Activated CD4-positive, alpha-beta T cell treated with anti-CD3 and anti-CD28 coated beads, Interleukin-2, amount 10 ng/mL, durations not matched to agents 7 days and 5 days (primary cell): Measurements from ENCODE around the gene RBP5. TPM values are rescaled to one million over a fixed set of nuclear protein-coding genes. Genes with fewer than 3 reads are reported as not detected.

Experiments used
- CTCF ChIA-PET: fragments of 350-600 bp; sonication (Branson Sonifier 250); formaldehyde crosslinking; loops from one replicate; lab custom pipeline; 2021; ENCODE audit warnings: antibody characterized with exemption; lab: Charles Lee
- POLR2A ChIA-PET: fragments of 350-600 bp; sonication (Branson Sonifier 250); formaldehyde crosslinking; loops from one replicate; lab custom pipeline; 2021; ENCODE audit warnings: antibody characterized with exemption; lab: Charles Lee
- DNase-seq: peaks from one replicate; pipeline ENCODE4 v3.0.0-alpha.2; 2020
- H3K27ac Mint-ChIP-seq: one replicate; pipeline ENCODE4 v1.8.0; 2021; ENCODE audit warnings: mild to moderate bottlenecking, moderate library complexity, mixed read lengths
- H3K27me3 Mint-ChIP-seq: one replicate; pipeline ENCODE4 v1.8.0; 2021; ENCODE audit warnings: mixed read lengths
- H3K36me3 Mint-ChIP-seq: one replicate; pipeline ENCODE4 v1.8.0; 2021; ENCODE audit warnings: low read depth, mixed read lengths
- H3K4me1 Mint-ChIP-seq: one replicate; pipeline ENCODE4 v1.8.0; 2021; ENCODE audit warnings: mixed read lengths
- H3K4me3 Mint-ChIP-seq: one replicate; pipeline ENCODE4 v1.8.0; 2021; ENCODE audit warnings: mild to moderate bottlenecking, moderate library complexity, mixed read lengths
- H3K9me3 Mint-ChIP-seq: one replicate; pipeline ENCODE4 v1.8.0; 2021; ENCODE audit warnings: mixed read lengths
- total RNA-seq, 2 experiments: library from RNA; stranded (reverse); gene quantifications; one replicate each; pipeline ENCODE4 v1.2.3, GENCODE V29; 2021

Gene RBP5
- total RNA-seq, 2 experiments from 2014 or later, result 0.42 TPM; not detected in 1

- peak within 1 kb of the TSS; percentile 89 for H3K27ac Mint-ChIP-seq
- peak; percentile 91 for DNase-seq
- peaks cover 37% of the 10 kb centered on the region for H3K4me1 Mint-ChIP-seq
- no peaks in the 10 kb centered on the region for H3K27me3 Mint-ChIP-seq
- ChIA-PET CTCF (interaction anchor here (0.6 to 1.0 kb wide), 2 partner anchors 22 to 414 kb away, joined by 3 to 4 read pairs; no protein-coding TSS in a partner anchor), POLR2A (no interaction called here)
- peak within 1 kb of the TSS; percentile 86 for H3K4me3 Mint-ChIP-seq
- H3K9me3 Mint-ChIP-seq, result no peaks in the 10 kb centered on the region
- peaks cover 35% of the 10 kb centered on the region for H3K36me3 Mint-ChIP-seq
Observed at GRCh38 chr12:7129872-7130691, 1.4 kb upstream of the RBP5 start, which contains the start of gene CLSTN3. TSS of gene CLSTN3 (plus strand) at chr12:7130371. CDS start at chr12:7130649, 278 bp downstream.

DNA sequence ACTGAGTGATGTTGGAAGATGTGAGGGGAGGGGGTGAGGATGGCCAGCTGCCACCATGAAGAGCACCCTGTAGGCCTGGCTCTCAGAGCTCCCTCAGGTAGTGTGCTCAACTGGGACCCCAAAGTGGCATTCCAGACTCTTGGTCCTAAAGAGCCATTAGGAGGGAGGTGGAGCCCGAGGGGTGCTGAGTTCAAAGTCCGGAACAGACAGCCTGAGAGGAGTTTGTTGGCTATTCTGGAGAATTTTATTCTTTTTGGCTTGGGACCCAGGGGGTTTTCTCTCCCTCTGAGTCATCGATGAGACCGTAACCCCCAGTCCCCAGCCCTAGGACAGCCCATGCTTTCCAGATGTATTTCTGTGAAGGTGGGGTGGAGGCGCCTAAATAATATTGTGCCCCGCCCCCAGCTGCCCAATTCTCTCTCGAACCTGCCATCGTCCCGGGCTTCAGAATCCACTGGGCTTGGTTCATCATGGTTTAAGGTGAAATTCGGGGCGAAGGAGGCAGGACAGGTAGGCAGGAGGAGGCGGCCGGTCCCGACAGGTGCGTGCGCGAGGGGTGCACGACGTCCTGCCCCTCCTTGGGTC is 690 bp upstream of the RBP5 start:
- ChIA-PET POLR2A (no interaction called here), CTCF (no interaction called here)
- no peak for DNase-seq
- H3K36me3 Mint-ChIP-seq, result peaks cover 29% of the 10 kb centered on the region
- H3K27me3 Mint-ChIP-seq, result no peaks in the 10 kb centered on the region
- no peaks in the 10 kb centered on the region for H3K9me3 Mint-ChIP-seq
- H3K27ac Mint-ChIP-seq, result peak overlapping the region; percentile 89
- H3K4me3 Mint-ChIP-seq, result peak overlapping the region; percentile 86
- H3K4me1 Mint-ChIP-seq, result peaks cover 37% of the 10 kb centered on the region

DNA sequence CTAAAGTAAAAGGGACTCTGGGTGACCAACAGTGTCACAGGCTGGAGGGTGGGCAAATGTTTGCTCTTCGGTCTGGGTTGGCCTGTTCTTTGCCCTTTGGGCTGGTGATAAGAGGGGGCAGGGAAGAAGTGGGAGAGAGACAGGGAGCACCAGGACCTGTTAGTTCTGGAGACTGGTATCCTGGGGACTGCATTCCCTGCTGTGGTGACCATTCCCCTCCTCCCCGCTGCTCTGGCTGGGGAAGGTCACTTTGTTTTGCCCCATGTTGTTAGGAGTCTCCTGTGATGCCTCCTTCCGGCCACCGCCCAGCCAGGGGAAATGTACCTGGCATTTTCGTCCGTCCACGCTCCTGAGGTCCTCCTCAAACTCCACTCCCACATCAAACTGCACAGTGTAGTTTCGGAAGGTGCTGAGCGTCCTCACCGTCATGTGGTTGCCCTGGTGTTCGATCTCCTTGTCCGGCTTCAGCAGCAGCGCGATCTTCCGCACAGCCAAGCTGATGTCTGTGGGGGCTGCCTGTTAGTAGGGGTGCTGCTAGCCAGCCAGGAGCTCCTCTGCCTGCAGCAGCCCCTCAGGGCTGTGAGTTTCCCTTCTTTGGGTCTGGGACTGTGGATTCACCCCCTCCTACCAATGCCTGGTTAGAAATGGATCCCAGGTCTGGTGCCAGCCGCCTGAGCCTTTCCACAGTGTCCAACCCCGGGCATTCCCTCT is 618 bp downstream of the RBP5 start:
- H3K36me3 Mint-ChIP-seq, result peaks cover 20% of the 10 kb centered on the region
- ChIA-PET CTCF (interaction anchor here (0.7 kb wide), 1 partner anchor 1020 kb away, joined by 3 read pairs; no protein-coding TSS in a partner anchor), POLR2A (no interaction called here)
- no peak for DNase-seq
- H3K4me3 Mint-ChIP-seq, result peak overlapping the region; percentile 26
- no peaks in the 10 kb centered on the region for H3K9me3 Mint-ChIP-seq
- H3K27ac Mint-ChIP-seq, result no peak overlapping the region
- peaks cover 35% of the 10 kb centered on the region for H3K4me1 Mint-ChIP-seq
- no peaks in the 10 kb centered on the region for H3K27me3 Mint-ChIP-seq

DNA sequence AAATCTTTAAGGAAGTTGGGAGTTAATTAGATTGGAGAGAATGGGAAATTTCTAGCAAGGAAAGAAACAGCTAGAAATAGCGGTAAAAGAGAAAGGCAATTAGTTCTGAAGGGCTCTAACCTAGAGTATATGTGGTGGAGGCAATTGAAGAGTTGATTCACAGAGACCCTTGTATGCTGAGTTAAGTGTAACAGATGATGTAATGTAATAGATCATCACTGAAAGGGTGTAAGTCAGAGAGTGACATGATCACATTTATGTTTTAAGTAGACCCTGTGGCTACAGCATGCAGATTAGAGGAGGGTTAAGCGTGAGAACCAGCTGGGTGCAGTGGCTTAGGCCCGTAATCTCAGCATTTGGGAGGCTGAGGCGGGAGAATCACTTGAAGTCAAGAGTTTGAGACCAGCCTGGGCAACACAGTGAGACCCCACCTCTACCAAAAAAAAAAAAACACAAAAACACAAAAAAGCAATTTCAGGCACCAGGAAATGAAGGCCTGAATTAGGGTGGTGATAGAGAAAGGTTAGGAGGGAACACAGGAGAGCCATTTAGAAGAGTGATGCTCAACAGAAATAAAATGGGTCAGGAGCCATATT is 3.0 kb downstream of the RBP5 start:
- ChIA-PET POLR2A (no interaction called here), CTCF (interaction anchor here (0.6 to 2.0 kb wide), 7 partner anchors 12 to 360 kb away, joined by 3 to 9 read pairs (median 3); no protein-coding TSS in a partner anchor)
- H3K4me1 Mint-ChIP-seq, result peaks cover 13% of the 10 kb centered on the region

DNA sequence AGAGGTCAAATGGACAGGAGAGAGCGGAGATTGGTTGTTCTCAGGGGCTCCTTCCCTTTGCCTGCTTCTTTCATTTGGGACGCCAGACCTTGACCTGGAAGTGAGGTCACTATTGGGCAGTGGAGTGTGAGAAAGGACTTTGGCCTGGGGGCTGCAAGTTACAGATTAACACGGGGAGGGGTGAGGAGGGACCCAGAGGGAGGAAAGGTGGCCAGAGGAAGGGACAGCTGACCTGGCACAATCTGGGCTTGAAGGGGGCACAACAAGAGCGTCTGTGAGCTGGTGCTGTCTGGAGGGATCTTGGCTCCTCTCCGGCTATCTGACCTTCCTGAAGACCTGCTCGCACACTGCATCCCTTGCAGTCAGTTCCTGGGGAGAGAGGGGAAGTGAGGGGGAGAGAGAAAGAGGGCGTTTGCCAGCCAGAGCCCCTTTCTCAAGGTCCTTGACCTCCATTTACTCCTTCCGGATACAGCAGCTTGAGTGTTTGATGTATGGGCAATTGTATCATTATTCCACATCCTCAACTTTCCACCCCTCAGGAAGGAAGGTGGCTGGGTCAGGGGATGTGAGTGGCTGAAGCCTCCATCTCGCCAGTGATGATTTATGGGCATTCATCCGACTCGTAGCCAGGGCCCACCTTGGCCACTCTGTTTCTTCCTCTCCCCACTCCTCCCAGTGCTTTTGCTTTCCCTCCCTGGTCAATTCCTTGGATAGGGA is 4.7 kb downstream of the RBP5 start:
- no peak overlapping the region for H3K4me3 Mint-ChIP-seq

More for the DNA sequence above, 3.0 kb downstream of the RBP5 start:
- no peak overlapping the region for H3K4me3 Mint-ChIP-seq
- no peaks in the 10 kb centered on the region for H3K27me3 Mint-ChIP-seq
- no peak for DNase-seq
- no peak overlapping the region for H3K27ac Mint-ChIP-seq
- H3K36me3 Mint-ChIP-seq, result peaks cover 7% of the 10 kb centered on the region
- no peaks in the 10 kb centered on the region for H3K9me3 Mint-ChIP-seq

GRCh38 chr12:7122811-7123769 is 5.6 kb downstream of the RBP5 start:
- H3K4me3 Mint-ChIP-seq, result no peak overlapping the region
- H3K27me3 Mint-ChIP-seq, result no peaks in the 10 kb centered on the region
- ChIA-PET POLR2A (interaction anchor here (0.6 kb wide), 1 partner anchor 12 kb away, joined by 3 read pairs; no protein-coding TSS in a partner anchor), CTCF (interaction anchor here (0.6 to 2.8 kb wide), 4 partner anchors 10 to 254 kb away, joined by 3 to 16 read pairs (median 4); no protein-coding TSS in a partner anchor)
- H3K27ac Mint-ChIP-seq, result no peak overlapping the region
- DNase-seq, result no peak
- peaks cover 5% of the 10 kb centered on the region for H3K36me3 Mint-ChIP-seq
- no peaks in the 10 kb centered on the region for H3K9me3 Mint-ChIP-seq
- H3K4me1 Mint-ChIP-seq, result peaks cover 2% of the 10 kb centered on the region

More for the DNA sequence above, 4.7 kb downstream of the RBP5 start:
- Mint-ChIP-seq H3K36me3 (peaks cover 7% of the 10 kb centered on the region), H3K9me3 (no peaks in the 10 kb centered on the region), H3K4me1 (peaks cover 8% of the 10 kb centered on the region), H3K27me3 (no peaks in the 10 kb centered on the region), H3K27ac (no peak overlapping the region)
- DNase-seq, result no peak
- POLR2A ChIA-PET, result no interaction called here
- CTCF ChIA-PET, result interaction anchor here (1.0 to 2.8 kb wide), 6 partner anchors 10 to 1009 kb away, joined by 3 to 16 read pairs (median 4); no protein-coding TSS in a partner anchor

- Mint-ChIP-seq H3K4me3 (no peak overlapping the region), H3K27ac (no peak overlapping the region), H3K36me3 (peaks cover 6% of the 10 kb centered on the region), H3K27me3 (no peaks in the 10 kb centered on the region), H3K4me1 (no peaks in the 10 kb centered on the region), H3K9me3 (no peaks in the 10 kb centered on the region)
- CTCF ChIA-PET, result interaction anchor here (2.8 kb wide), 1 partner anchor 9 kb away, joined by 16 read pairs; no protein-coding TSS in a partner anchor
- DNase-seq, result no peak
- POLR2A ChIA-PET, result no interaction called here
Observed at GRCh38 chr12:7121324-7121723, 7.4 kb downstream of the RBP5 start.

DNA sequence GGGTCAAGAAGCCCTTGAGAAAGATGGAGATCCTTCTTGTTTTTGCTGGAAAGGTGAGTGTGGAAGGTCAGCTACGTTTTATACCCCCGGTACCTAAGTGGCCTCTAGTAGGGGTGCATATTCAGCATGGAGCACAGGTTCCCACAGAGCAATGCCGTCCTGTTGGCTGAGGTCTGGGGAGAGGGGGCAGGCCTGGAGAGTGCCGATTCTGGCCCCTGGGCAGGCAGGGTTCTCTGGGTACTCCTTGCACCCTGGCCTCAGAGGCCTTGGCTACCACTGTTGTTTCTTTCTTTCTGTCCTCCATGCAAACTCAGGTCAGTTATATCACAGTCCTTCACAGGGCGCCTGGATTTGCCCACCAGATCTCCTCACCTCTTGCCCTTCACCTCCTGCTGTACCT is 8.5 kb downstream of the RBP5 start:
- H3K4me1 Mint-ChIP-seq, result no peaks in the 10 kb centered on the region
- H3K9me3 Mint-ChIP-seq, result no peaks in the 10 kb centered on the region
- CTCF ChIA-PET, result interaction anchor here (1.1 kb wide), 1 partner anchor 15 kb away, joined by 3 read pairs; no protein-coding TSS in a partner anchor
- no peak overlapping the region for H3K4me3 Mint-ChIP-seq
- H3K27ac Mint-ChIP-seq, result no peak overlapping the region
- POLR2A ChIA-PET, result no interaction called here
- DNase-seq, result no peak
- no peaks in the 10 kb centered on the region for H3K27me3 Mint-ChIP-seq
- H3K36me3 Mint-ChIP-seq, result peaks cover 16% of the 10 kb centered on the region

DNA sequence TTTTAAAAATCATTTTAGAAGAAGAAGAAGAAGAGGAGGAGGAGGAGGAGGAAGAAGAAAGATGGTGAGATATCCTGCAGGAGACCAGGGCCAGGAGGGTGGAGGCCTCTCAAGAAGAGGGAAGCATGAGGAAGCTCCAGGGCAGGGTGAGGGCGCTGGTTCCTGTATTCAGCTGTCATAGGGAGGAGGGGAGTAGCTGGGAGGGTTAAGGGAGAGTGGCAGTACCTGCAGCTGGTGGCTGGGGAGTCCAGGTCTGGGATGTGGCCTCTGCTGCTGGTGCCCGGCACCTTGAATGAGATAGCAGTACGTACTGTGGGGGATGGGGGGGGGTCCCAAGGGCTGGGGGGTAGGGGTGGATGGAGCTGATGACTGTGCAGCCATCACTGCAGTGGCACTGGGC is 9.8 kb downstream of the RBP5 start:
- ChIA-PET POLR2A (no interaction called here), CTCF (interaction anchor here (1.4 kb wide), 1 partner anchor 10 kb away, joined by 7 read pairs; the partner anchor contains the start of gene C1RL)
- Mint-ChIP-seq H3K27ac (no peak overlapping the region), H3K4me3 (no peak overlapping the region), H3K36me3 (peaks cover 26% of the 10 kb centered on the region), H3K9me3 (no peaks in the 10 kb centered on the region), H3K27me3 (no peaks in the 10 kb centered on the region), H3K4me1 (peaks cover 2% of the 10 kb centered on the region)
- DNase-seq, result no peak

DNA sequence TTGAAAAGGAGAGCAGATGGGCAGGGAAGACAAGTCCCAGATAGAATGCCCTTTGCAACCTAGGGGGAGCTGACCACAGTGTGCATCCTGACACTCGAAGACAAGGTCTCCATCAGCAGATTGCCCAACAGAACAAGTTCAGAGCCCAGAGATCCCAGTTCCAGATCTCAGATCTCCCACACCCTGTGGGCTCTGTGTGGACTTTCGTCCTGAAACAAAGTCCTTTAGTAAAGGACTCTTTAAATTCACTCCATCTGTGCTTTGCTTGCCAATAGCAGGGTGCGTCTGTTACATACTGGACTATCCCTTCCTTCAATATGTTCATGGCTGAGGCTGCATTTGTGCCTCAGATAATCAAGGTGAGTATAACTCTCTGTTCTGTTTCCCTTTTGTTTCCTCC is 11.0 kb downstream of the RBP5 start:
- no peaks in the 10 kb centered on the region for H3K9me3 Mint-ChIP-seq
- DNase-seq, result no peak
- H3K27ac Mint-ChIP-seq, result no peak overlapping the region
- CTCF ChIA-PET, result interaction anchor here (0.5 to 1.4 kb wide), 2 partner anchors 9 to 11 kb away, joined by 3 to 7 read pairs; partner anchors contain the start of gene C1RL
- peaks cover 32% of the 10 kb centered on the region for H3K36me3 Mint-ChIP-seq
- POLR2A ChIA-PET, result no interaction called here
- H3K4me3 Mint-ChIP-seq, result no peak overlapping the region
- peaks cover 10% of the 10 kb centered on the region for H3K4me1 Mint-ChIP-seq
- H3K27me3 Mint-ChIP-seq, result no peaks in the 10 kb centered on the region

GRCh38 chr12:7116916-7117315 is 11.8 kb downstream of the RBP5 start:
- H3K9me3 Mint-ChIP-seq, result no peaks in the 10 kb centered on the region
- ChIA-PET POLR2A (no interaction called here), CTCF (interaction anchor here (1.9 kb wide), 1 partner anchor 179 kb away, joined by 6 read pairs; no protein-coding TSS in a partner anchor)
- no peak for DNase-seq
- H3K27me3 Mint-ChIP-seq, result no peaks in the 10 kb centered on the region
- H3K4me1 Mint-ChIP-seq, result peaks cover 16% of the 10 kb centered on the region
- H3K27ac Mint-ChIP-seq, result no peak overlapping the region
- H3K36me3 Mint-ChIP-seq, result peaks cover 34% of the 10 kb centered on the region
- no peak overlapping the region for H3K4me3 Mint-ChIP-seq
